ENCODE results near the gene FAIM2.

FAIM2 gene

DNA sequence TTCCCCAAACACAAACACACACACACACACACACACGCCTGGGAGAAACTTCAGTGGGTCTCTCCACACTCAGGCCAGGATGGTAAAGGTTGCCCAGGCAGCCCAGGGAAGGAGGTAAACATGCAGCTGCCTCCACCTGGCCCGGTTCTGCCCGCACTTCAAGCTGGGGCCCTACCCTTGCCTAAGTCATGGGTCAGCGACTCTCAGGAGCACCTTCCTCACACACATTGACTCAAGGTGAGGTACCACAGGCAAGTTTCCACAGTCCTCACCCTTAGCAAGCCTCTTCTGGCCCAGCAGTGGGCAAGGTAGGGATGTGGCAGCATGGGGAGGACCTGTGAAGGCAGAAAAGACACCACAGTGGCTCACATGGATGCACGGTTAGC, 14.1 kb upstream of the FAIM2 start:
- no peak for ATAC-seq
- TF ChIP-seq RARB (CRISPR knock-in tag; IDR thresholded peaks at IDR 0.05) (no peak), ZFP3 (CRISPR knock-in tag; IDR thresholded peaks at IDR 0.05) (no peak), OSR1 (CRISPR knock-in tag; IDR thresholded peaks at IDR 0.05) (no peak), ZNF70 (CRISPR knock-in tag; IDR thresholded peaks at IDR 0.05) (no peak), BACH2 (CRISPR knock-in tag; IDR thresholded peaks at IDR 0.05; ENCODE audit: borderline replicate concordance) (no peak), ESRRG (CRISPR knock-in tag; IDR thresholded peaks at IDR 0.05) (no peak), ZNF565 (CRISPR knock-in tag; conservative IDR thresholded peaks at IDR 0.05; ENCODE audit: low read depth) (no peak)
- TF ChIP-seq, protein P1, sequence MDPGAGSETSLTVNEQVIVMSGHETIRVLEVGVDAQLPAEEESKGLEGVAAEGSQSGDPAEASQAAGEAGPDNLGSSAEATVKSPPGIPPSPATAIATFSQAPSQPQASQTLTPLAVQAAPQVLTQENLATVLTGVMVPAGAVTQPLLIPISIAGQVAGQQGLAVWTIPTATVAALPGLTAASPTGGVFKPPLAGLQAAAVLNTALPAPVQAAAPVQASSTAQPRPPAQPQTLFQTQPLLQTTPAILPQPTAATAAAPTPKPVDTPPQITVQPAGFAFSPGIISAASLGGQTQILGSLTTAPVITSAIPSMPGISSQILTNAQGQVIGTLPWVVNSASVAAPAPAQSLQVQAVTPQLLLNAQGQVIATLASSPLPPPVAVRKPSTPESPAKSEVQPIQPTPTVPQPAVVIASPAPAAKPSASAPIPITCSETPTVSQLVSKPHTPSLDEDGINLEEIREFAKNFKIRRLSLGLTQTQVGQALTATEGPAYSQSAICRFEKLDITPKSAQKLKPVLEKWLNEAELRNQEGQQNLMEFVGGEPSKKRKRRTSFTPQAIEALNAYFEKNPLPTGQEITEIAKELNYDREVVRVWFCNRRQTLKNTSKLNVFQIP (CRISPR knock-in tag; IDR thresholded peaks at IDR 0.05; ENCODE audit: borderline replicate concordance, low read depth): no peak

GRCh38 chr12:49917166-49917787, 13.6 kb upstream of the FAIM2 start:
- TF ChIP-seq BACH2 (CRISPR knock-in tag; IDR thresholded peaks at IDR 0.05; ENCODE audit: borderline replicate concordance) (no peak), CREB5 (CRISPR knock-in tag; IDR thresholded peaks at IDR 0.05; ENCODE audit: low read depth) (no peak), CSDC2 (CRISPR knock-in tag; IDR thresholded peaks at IDR 0.05) (no peak), ARNTL (CRISPR knock-in tag; IDR thresholded peaks at IDR 0.05; ENCODE audit: borderline replicate concordance, low read depth) (no peak), ZNF565 (CRISPR knock-in tag; conservative IDR thresholded peaks at IDR 0.05; ENCODE audit: low read depth) (no peak), ISL1 (CRISPR knock-in tag; IDR thresholded peaks at IDR 0.05) (no peak), ZFP3 (CRISPR knock-in tag; IDR thresholded peaks at IDR 0.05) (no peak)
- no peak for ATAC-seq

- TF ChIP-seq TSHZ2 (CRISPR knock-in tag; IDR thresholded peaks at IDR 0.05): no peak
- no peak for ATAC-seq
These were observed 12.6 kb upstream of the FAIM2 start for GRCh38 chr12:49916129-49916919.

DNA sequence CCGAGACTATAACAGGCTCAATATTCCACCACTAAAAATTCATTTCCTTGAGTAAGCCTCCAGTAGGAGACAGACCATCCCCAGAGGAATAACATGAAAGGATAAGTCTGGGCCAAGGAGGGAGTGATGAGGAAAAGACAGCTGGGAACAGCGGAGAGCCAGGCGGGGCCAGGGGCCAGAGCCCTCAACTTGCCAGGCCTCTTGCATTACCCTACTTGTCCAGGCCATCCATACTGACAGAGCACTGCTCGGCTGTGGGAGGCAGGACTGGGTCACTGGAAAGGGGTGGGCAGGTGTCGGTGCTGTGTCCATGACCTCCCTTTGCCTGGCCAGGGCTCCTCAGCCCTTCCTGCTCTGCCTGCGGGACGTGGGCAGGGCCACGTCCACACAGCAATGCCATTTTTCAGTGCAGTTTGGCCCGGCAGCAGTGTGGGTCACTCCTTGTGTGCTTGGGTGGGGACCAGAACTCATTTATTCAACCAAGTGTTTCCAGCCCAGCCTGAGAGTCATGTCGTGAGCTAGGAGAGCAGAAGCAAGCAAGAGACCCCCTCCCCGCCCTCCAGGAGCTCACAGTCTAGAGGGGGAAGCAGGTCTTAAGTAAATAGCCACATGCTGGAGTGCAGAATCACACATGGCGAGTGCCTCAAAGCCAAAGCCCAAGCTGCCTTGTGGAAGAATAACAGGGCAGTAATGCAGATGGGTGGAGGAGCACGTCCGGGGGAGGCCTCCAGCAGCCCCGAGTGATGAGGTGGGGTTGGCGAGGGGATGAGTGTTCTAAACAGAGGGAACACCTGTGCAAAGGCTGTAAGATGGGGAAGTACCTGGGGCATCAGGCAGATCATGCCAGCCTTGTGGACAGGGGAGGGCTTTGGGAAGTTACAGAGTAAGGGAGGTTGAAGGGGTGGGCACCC, 8.9 kb upstream of the FAIM2 start:
- TF ChIP-seq OSR1 (CRISPR knock-in tag; IDR thresholded peaks at IDR 0.05): no peak
- TF ChIP-seq ZNF70 (CRISPR knock-in tag; IDR thresholded peaks at IDR 0.05): no peak
- no peak for TF ChIP-seq ESRRG (CRISPR knock-in tag; IDR thresholded peaks at IDR 0.05)
- TF ChIP-seq ZFP30 (CRISPR knock-in tag; IDR thresholded peaks at IDR 0.05): no peak
- TF ChIP-seq, protein P2, sequence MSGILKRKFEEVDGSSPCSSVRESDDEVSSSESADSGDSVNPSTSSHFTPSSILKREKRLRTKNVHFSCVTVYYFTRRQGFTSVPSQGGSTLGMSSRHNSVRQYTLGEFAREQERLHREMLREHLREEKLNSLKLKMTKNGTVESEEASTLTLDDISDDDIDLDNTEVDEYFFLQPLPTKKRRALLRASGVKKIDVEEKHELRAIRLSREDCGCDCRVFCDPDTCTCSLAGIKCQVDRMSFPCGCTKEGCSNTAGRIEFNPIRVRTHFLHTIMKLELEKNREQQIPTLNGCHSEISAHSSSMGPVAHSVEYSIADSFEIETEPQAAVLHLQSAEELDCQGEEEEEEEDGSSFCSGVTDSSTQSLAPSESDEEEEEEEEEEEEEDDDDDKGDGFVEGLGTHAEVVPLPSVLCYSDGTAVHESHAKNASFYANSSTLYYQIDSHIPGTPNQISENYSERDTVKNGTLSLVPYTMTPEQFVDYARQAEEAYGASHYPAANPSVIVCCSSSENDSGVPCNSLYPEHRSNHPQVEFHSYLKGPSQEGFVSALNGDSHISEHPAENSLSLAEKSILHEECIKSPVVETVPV (CRISPR knock-in tag; IDR thresholded peaks at IDR 0.05): no peak
- no peak for TF ChIP-seq ARNTL (CRISPR knock-in tag; IDR thresholded peaks at IDR 0.05; ENCODE audit: borderline replicate concordance, low read depth)

GRCh38 chr12:49911213-49911605, 7.5 kb upstream of the FAIM2 start:
- no peak for ATAC-seq
- TF ChIP-seq ZNF70 (CRISPR knock-in tag; IDR thresholded peaks at IDR 0.05): no peak
- no peak for TF ChIP-seq TCF4 (CRISPR knock-in tag; IDR thresholded peaks at IDR 0.05; ENCODE audit: borderline replicate concordance)
- TF ChIP-seq OSR1 (CRISPR knock-in tag; IDR thresholded peaks at IDR 0.05): no peak
- TF ChIP-seq, protein P1 (CRISPR knock-in tag; IDR thresholded peaks at IDR 0.05; ENCODE audit: borderline replicate concordance, low read depth): no peak
- no peak for TF ChIP-seq RARB (CRISPR knock-in tag; IDR thresholded peaks at IDR 0.05)
- no peak for TF ChIP-seq CSDC2 (CRISPR knock-in tag; IDR thresholded peaks at IDR 0.05)
- TF ChIP-seq ESRRG (CRISPR knock-in tag; IDR thresholded peaks at IDR 0.05): no peak
- TF ChIP-seq, protein P2 (CRISPR knock-in tag; IDR thresholded peaks at IDR 0.05): no peak
- TF ChIP-seq ZNF565 (CRISPR knock-in tag; conservative IDR thresholded peaks at IDR 0.05; ENCODE audit: low read depth): no peak
- no peak for TF ChIP-seq ZFP30 (CRISPR knock-in tag; IDR thresholded peaks at IDR 0.05)
- no peak for TF ChIP-seq GLIS3 (CRISPR knock-in tag; IDR thresholded peaks at IDR 0.05)
- no peak for TF ChIP-seq ZNF8 (CRISPR knock-in tag; IDR thresholded peaks at IDR 0.05)

More for the DNA sequence above, 8.9 kb upstream of the FAIM2 start:
- ATAC-seq: no peak
